Tibial nerve (tissue), 4 donors: ENCODE measurements around the gene DUT. TPM values are rescaled to one million over a fixed set of nuclear protein-coding genes. Genes with fewer than 3 reads are reported as not detected.

Experiments used
- DNase-seq, 2 donors: peaks; one replicate each; pipeline ENCODE4 v3.0.0-alpha.2; 2019; ENCODE audit warnings: low spot score in 2 of 2
- H3K27ac ChIP-seq, 4 donors: fragments of 200-600 bp; sonication (generic) in 3 of 4; one replicate each; pipeline ENCODE4 v1.5.1; 2017 to 2019; ENCODE audit warnings: mild to moderate bottlenecking in 1 of 4
- H3K27me3 ChIP-seq, 2 donors: fragments of 200-600 bp; sonication (generic) in 1 of 2; one replicate each; pipeline versions ENCODE4 v1.5.1 to v1.6.0; 2017 to 2019
- H3K36me3 ChIP-seq, 3 donors: fragments of 200-600 bp; sonication (generic); one replicate each; pipeline ENCODE4 v1.5.1; 2018 to 2019
- H3K4me1 ChIP-seq, 4 donors: fragments of 200-600 bp; sonication (generic) in 3 of 4; one replicate each; pipeline ENCODE4 v1.5.1; 2017 to 2019
- H3K4me3 ChIP-seq, 4 donors: fragments of 200-600 bp; sonication (generic) in 3 of 4; one replicate each; pipeline ENCODE4 v1.5.1; 2017 to 2019; ENCODE audit warnings: mild to moderate bottlenecking in 1 of 4, moderate library complexity in 1 of 4
- H3K9me3 ChIP-seq, 4 donors: fragments of 200-600 bp; sonication (generic) in 3 of 4; one replicate each; pipeline ENCODE4 v1.5.1; 2017 to 2019
- CTCF ChIP-seq, 5 experiments: fragments of 200-600 bp in 3 of 5; fragments of 450-650 bp in 2 of 5; sonication (generic) in 3 of 5; IDR thresholded peaks; one replicate each; pipeline ENCODE4 v1.5.1; 2016 to 2019; ENCODE audit warnings: antibody characterized with exemption in 5 of 5, mild to moderate bottlenecking in 3 of 5, moderate library complexity in 2 of 5
- EP300 ChIP-seq, 2 donors: sonication (generic); formaldehyde crosslinking; IDR thresholded peaks; one replicate each; pipeline ENCODE4 v1.6.1; 2017; ENCODE audit warnings: antibody characterized with exemption in 2 of 2, mild to moderate bottlenecking in 1 of 2
- POLR2A ChIP-seq, 2 donors: fragments of 450-650 bp; IDR thresholded peaks; one replicate each; pipeline ENCODE4 v1.6.1; 2017; ENCODE audit warnings: antibody characterized with exemption in 2 of 2, mild to moderate bottlenecking in 2 of 2, moderate library complexity in 2 of 2
- WGBS, 2 donors: methylation state at CpG; one replicate each; pipeline ENCODE4 v1.1.5; 2018; 5-methylcytosine and 5-hydroxymethylcytosine counted together
- total RNA-seq, 4 donors: library from RNA; depleted of rRNA; stranded (reverse); fragments of >200 nt; gene quantifications; one replicate each; pipeline ENCODE4 v1.1.0, GENCODE V29; 2016

The DUT gene
- total RNA-seq, 4 donors from 2014 or later, result 82.8 to 160 (median 123) TPM

DNA sequence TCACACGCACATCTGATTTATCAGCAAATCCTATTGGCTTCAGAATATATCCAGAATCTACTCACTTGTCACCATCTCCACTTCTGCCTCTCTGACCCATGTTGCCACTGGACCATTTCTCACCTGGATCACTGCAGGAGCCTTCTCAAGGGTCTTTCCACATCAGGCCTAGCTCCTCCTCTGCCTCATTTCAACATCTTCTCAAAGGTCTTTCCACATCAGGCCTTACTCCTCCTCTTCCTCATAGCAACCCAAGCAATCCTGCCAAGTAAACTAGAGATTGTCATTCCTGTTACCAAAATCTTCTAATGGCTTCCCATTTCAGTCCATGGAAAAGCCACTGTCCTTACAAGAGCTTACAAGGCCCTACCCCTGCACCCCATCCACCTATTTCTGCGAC is 18.0 kb upstream of the DUT start:
- no peak for DNase-seq
- Histone ChIP-seq H3K27ac (no peak overlapping the region), H3K9me3 (no peaks in the 10 kb centered on the region), H3K4me3 (no peak overlapping the region), H3K36me3 (no peaks in the 10 kb centered on the region), H3K27me3 (no peaks in the 10 kb centered on the region), H3K4me1 (no peaks in the 10 kb centered on the region)
- 89 to 99% methylated on average over 2 of the region's 2 CpGs for WGBS, 2 donors
- TF ChIP-seq POLR2A (IDR thresholded peaks at IDR 0.05), result no peak
- TF ChIP-seq EP300 (IDR thresholded peaks at IDR 0.05), result no peak
- no peak for TF ChIP-seq CTCF (IDR thresholded peaks at IDR 0.05)

DNA sequence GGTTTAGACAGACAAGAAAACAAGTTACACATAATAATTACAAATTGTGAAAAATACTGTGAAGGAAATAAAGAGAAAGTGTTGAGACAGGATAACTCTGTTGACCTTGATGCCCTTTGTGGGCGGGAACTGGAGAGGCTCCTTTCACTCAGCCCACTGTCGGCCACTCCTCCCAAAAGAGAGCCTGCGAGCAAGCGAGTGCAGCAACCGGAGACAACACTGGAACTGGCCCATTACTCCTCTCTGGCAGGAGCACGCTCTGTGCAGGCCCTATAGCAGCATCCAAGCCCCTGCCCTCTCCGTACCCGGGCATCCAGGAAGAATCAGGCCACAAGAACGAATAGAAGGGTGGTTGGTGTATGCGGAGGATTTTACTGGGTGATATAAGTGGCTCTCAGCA is 16.2 kb upstream of the DUT start:
- 52 to 62% methylated on average over 10 of the region's 10 CpGs for WGBS, 2 donors
- Histone ChIP-seq H3K4me1 (no peaks in the 10 kb centered on the region), H3K4me3 (no peak overlapping the region), H3K27me3 (no peaks in the 10 kb centered on the region), H3K9me3 (no peaks in the 10 kb centered on the region), H3K36me3 (no peaks in the 10 kb centered on the region), H3K27ac (no peak overlapping the region)
- DNase-seq, result no peak
- TF ChIP-seq POLR2A (IDR thresholded peaks at IDR 0.05) (no peak), EP300 (IDR thresholded peaks at IDR 0.05) (no peak), CTCF (IDR thresholded peaks at IDR 0.05) (no peak)

- Histone ChIP-seq H3K9me3 (no peaks in the 10 kb centered on the region), H3K4me1 (no peaks in the 10 kb centered on the region), H3K27ac (no peak overlapping the region), H3K36me3 (no peaks in the 10 kb centered on the region), H3K27me3 (no peaks in the 10 kb centered on the region), H3K4me3 (no peak overlapping the region)
- no peak for DNase-seq
- TF ChIP-seq EP300 (IDR thresholded peaks at IDR 0.05), result no peak
- no peak for TF ChIP-seq CTCF (IDR thresholded peaks at IDR 0.05)
- no peak for TF ChIP-seq POLR2A (IDR thresholded peaks at IDR 0.05)
- 89 to 94% methylated on average over 2 of the region's 2 CpGs for WGBS, 2 donors
Measured at GRCh38 chr15:48317221-48317620, 14.0 kb upstream of the DUT start.

DNA sequence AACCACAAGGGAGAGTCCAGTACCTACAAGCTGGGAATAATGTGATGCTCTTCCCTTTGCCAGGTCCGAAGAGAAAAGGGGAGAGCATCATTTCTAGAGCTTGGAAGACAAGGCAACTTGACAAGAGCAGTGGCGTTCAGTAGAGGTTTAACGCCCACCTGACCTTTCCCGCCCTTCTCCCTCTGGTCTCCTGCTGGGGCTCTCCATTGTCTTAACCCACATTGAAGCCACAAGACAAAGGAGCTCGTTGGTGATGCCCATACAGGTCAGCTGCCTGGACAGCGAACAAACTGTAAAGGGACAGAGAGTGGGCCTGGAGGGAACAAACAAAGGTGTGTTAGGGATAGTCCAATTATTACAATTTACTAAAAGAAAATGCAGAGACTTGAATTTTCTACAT is 13.1 kb upstream of the DUT start:
- no peaks in the 10 kb centered on the region for H3K36me3 ChIP-seq
- TF ChIP-seq POLR2A (IDR thresholded peaks at IDR 0.05) (no peak), CTCF (IDR thresholded peaks at IDR 0.05) (no peak), EP300 (IDR thresholded peaks at IDR 0.05) (no peak)
- H3K27ac ChIP-seq, result no peak overlapping the region
- WGBS, 2 donors, result 63 to 67% methylated on average over 6 of the region's 6 CpGs
- no peaks in the 10 kb centered on the region for H3K27me3 ChIP-seq
- H3K4me1 ChIP-seq, result no peaks in the 10 kb centered on the region
- H3K4me3 ChIP-seq, result no peak overlapping the region
- no peaks in the 10 kb centered on the region for H3K9me3 ChIP-seq
- no peak for DNase-seq

- TF ChIP-seq POLR2A (IDR thresholded peaks at IDR 0.05), result no peak
- no peak for TF ChIP-seq EP300 (IDR thresholded peaks at IDR 0.05)
- TF ChIP-seq CTCF (IDR thresholded peaks at IDR 0.05), result no peak
- DNase-seq, result no peak
Measured at GRCh38 chr15:48323294-48323693, 7.9 kb upstream of the DUT start.

More at GRCh38 chr15:48323294-48323693, 7.9 kb upstream of the DUT start:
- Histone ChIP-seq H3K9me3 (no peaks in the 10 kb centered on the region), H3K27me3 (no peaks in the 10 kb centered on the region), H3K4me3 (no peak overlapping the region), H3K36me3 (no peaks in the 10 kb centered on the region), H3K4me1 (no peaks in the 10 kb centered on the region), H3K27ac (no peak overlapping the region)
- WGBS, 2 donors, result 90 to 93% methylated on average over 7 of the region's 7 CpGs
